Natural killer cell treated with Interleukin-12 subunit alpha and Interleukin-12 subunit beta and Interleukin-15 and Interleukin-18, amount 100 ng/mL, for 72 hours (primary cell): ENCODE results near the gene PCSK6. TPM values are rescaled to one million over a fixed set of nuclear protein-coding genes. Genes with fewer than 3 reads are reported as not detected.

Experiments
- ATAC-seq, 2 donors: fragments of 150-1000 bp; cut with Tn5 transposase in 1 of 2; sonication (Bioruptor Pico), chemical (Tn5 transposase) in 1 of 2; 2 replicates each; pipeline ENCODE4 v1.10.0; 2021
- DNase-seq: peaks from one replicate; pipeline ENCODE4 v3.0.0; 2022; ENCODE audit warnings: low spot score
- H3K27ac Mint-ChIP-seq, 2 donors: 1 replicate in 1 of 2; 2 replicates in 1 of 2; pipeline ENCODE4 v1.8.0; 2022; ENCODE audit warnings: mixed read lengths in 2 of 2, mild to moderate bottlenecking in 1 of 2, moderate library complexity in 1 of 2
- H3K27me3 Mint-ChIP-seq, 2 donors: 1 replicate in 1 of 2; 2 replicates in 1 of 2; pipeline ENCODE4 v1.8.0; 2022; ENCODE audit warnings: mixed read lengths in 2 of 2
- H3K36me3 Mint-ChIP-seq: one replicate; pipeline ENCODE4 v1.8.0; 2022; ENCODE audit warnings: mixed read lengths
- H3K4me1 Mint-ChIP-seq, 2 donors: 1 replicate in 1 of 2; 2 replicates in 1 of 2; pipeline ENCODE4 v1.8.0; 2022; ENCODE audit warnings: low read depth in 2 of 2, mixed read lengths in 2 of 2, mild to moderate bottlenecking in 1 of 2
- H3K4me3 Mint-ChIP-seq: one replicate; pipeline ENCODE4 v1.8.0; 2022; ENCODE audit warnings: mixed read lengths
- H3K9me3 Mint-ChIP-seq: 2 replicates; pipeline ENCODE4 v1.8.0; 2022; ENCODE audit warnings: mixed read lengths
- total RNA-seq, 2 donors: library from RNA; stranded (reverse); gene quantifications; one replicate each; pipeline ENCODE4 v1.2.3, GENCODE V29; 2022

Gene PCSK6
- under 1 TPM in 1 of 2 donors, not detected in 1; 0.95 TPM for total RNA-seq

GRCh38 chr15:101489599-101490407 is at the start of gene PCSK6:
TSS of gene PCSK6 (minus strand) at chr15:101489707. CDS start at chr15:101489670, 37 bp downstream.
- peak; percentile 11 to 21 for ATAC-seq
- no peaks in the 10 kb centered on the region for H3K9me3 Mint-ChIP-seq
- H3K36me3 Mint-ChIP-seq, result no peaks in the 10 kb centered on the region
- peak within 1 kb of the TSS; percentile 31 for H3K4me3 Mint-ChIP-seq
- H3K4me1 Mint-ChIP-seq, result peaks cover 3% of the 10 kb centered on the region in 2 donors
- no peak for DNase-seq
- H3K27me3 Mint-ChIP-seq, result peaks cover 42 to 58% of the 10 kb centered on the region in 2 donors
- H3K27ac Mint-ChIP-seq, result no peak within 1 kb of the TSS

GRCh38 chr15:101538996-101539395 is 49.5 kb upstream of the PCSK6 start:
- ATAC-seq, result no peak
- no peak overlapping the region for H3K4me3 Mint-ChIP-seq
- no peaks in the 10 kb centered on the region for H3K36me3 Mint-ChIP-seq
- H3K27me3 Mint-ChIP-seq, result peaks cover 14 to 15% of the 10 kb centered on the region in 2 donors
- no peak for DNase-seq
- no peaks in the 10 kb centered on the region for H3K9me3 Mint-ChIP-seq
- H3K27ac Mint-ChIP-seq, result no peak overlapping the region
- no peaks in the 10 kb centered on the region for H3K4me1 Mint-ChIP-seq

GRCh38 chr15:101538177-101538576 is 48.7 kb upstream of the PCSK6 start:
- Mint-ChIP-seq H3K4me3 (no peak overlapping the region), H3K4me1 (no peaks in the 10 kb centered on the region), H3K36me3 (no peaks in the 10 kb centered on the region), H3K27me3 (peaks cover 11 to 15% of the 10 kb centered on the region in 2 donors), H3K9me3 (no peaks in the 10 kb centered on the region), H3K27ac (no peak overlapping the region)
- ATAC-seq, result no peak
- no peak for DNase-seq

- no peaks in the 10 kb centered on the region for H3K9me3 Mint-ChIP-seq
- H3K27ac Mint-ChIP-seq, result no peak overlapping the region
- DNase-seq (no peak), ATAC-seq (no peak)
- peaks cover 11 to 20% of the 10 kb centered on the region in 2 donors for H3K27me3 Mint-ChIP-seq
- H3K4me1 Mint-ChIP-seq, result no peaks in the 10 kb centered on the region
- H3K4me3 Mint-ChIP-seq, result no peak overlapping the region
- no peaks in the 10 kb centered on the region for H3K36me3 Mint-ChIP-seq
Observed at GRCh38 chr15:101537483-101538080, 48.1 kb upstream of the PCSK6 start.

- Mint-ChIP-seq H3K27me3 (peaks cover 8 to 25% of the 10 kb centered on the region in 2 donors), H3K9me3 (no peaks in the 10 kb centered on the region), H3K27ac (no peak overlapping the region), H3K4me1 (no peaks in the 10 kb centered on the region), H3K36me3 (no peaks in the 10 kb centered on the region), H3K4me3 (no peak overlapping the region)
- ATAC-seq (no peak), DNase-seq (no peak)
Observed at GRCh38 chr15:101536875-101537405, 47.4 kb upstream of the PCSK6 start.

GRCh38 chr15:101536166-101536874 is 46.8 kb upstream of the PCSK6 start:
- H3K27ac Mint-ChIP-seq, result no peak overlapping the region
- DNase-seq (no peak), ATAC-seq (no peak)
- H3K27me3 Mint-ChIP-seq, result peaks cover 6 to 25% of the 10 kb centered on the region in 2 donors
- no peaks in the 10 kb centered on the region for H3K4me1 Mint-ChIP-seq
- no peak overlapping the region for H3K4me3 Mint-ChIP-seq
- H3K9me3 Mint-ChIP-seq, result no peaks in the 10 kb centered on the region
- H3K36me3 Mint-ChIP-seq, result no peaks in the 10 kb centered on the region

GRCh38 chr15:101535170-101535902 is 45.8 kb upstream of the PCSK6 start:
- ATAC-seq, result no peak
- Mint-ChIP-seq H3K27me3 (peaks cover 6 to 25% of the 10 kb centered on the region in 2 donors), H3K36me3 (no peaks in the 10 kb centered on the region), H3K9me3 (no peaks in the 10 kb centered on the region), H3K27ac (no peak overlapping the region), H3K4me1 (no peaks in the 10 kb centered on the region), H3K4me3 (no peak overlapping the region)
- no peak for DNase-seq

GRCh38 chr15:101534376-101534970 is 45.0 kb upstream of the PCSK6 start:
- Mint-ChIP-seq H3K9me3 (no peaks in the 10 kb centered on the region), H3K27me3 (peaks cover 6 to 25% of the 10 kb centered on the region in 2 donors), H3K36me3 (no peaks in the 10 kb centered on the region), H3K27ac (no peak overlapping the region), H3K4me1 (no peaks in the 10 kb centered on the region), H3K4me3 (no peak overlapping the region)
- no peak for ATAC-seq
- DNase-seq, result no peak

- peaks cover 10 to 25% of the 10 kb centered on the region in 2 donors for H3K27me3 Mint-ChIP-seq
- DNase-seq (no peak), ATAC-seq (no peak)
- H3K4me3 Mint-ChIP-seq, result no peak overlapping the region
- H3K9me3 Mint-ChIP-seq, result no peaks in the 10 kb centered on the region
- no peaks in the 10 kb centered on the region for H3K4me1 Mint-ChIP-seq
- no peak overlapping the region for H3K27ac Mint-ChIP-seq
- H3K36me3 Mint-ChIP-seq, result no peaks in the 10 kb centered on the region
Observed at GRCh38 chr15:101533371-101534140, 44.0 kb upstream of the PCSK6 start.

GRCh38 chr15:101532865-101533264 is 43.4 kb upstream of the PCSK6 start:
- Mint-ChIP-seq H3K27me3 (peaks cover 13 to 25% of the 10 kb centered on the region in 2 donors), H3K27ac (no peak overlapping the region), H3K4me1 (no peaks in the 10 kb centered on the region), H3K36me3 (no peaks in the 10 kb centered on the region), H3K9me3 (no peaks in the 10 kb centered on the region), H3K4me3 (no peak overlapping the region)
- ATAC-seq (no peak), DNase-seq (no peak)

GRCh38 chr15:101531170-101531569 is 41.7 kb upstream of the PCSK6 start:
- Mint-ChIP-seq H3K27ac (no peak overlapping the region), H3K4me1 (no peaks in the 10 kb centered on the region)

GRCh38 chr15:101530224-101530958 is 40.9 kb upstream of the PCSK6 start:
- Mint-ChIP-seq H3K36me3 (no peaks in the 10 kb centered on the region), H3K4me3 (no peak overlapping the region), H3K9me3 (no peaks in the 10 kb centered on the region), H3K27me3 (peaks cover 12 to 20% of the 10 kb centered on the region in 2 donors), H3K27ac (no peak overlapping the region), H3K4me1 (no peaks in the 10 kb centered on the region)
- DNase-seq (no peak), ATAC-seq (no peak)

More at GRCh38 chr15:101531170-101531569, 41.7 kb upstream of the PCSK6 start:
- no peak overlapping the region for H3K4me3 Mint-ChIP-seq
- ATAC-seq (no peak), DNase-seq (no peak)
- H3K9me3 Mint-ChIP-seq, result no peaks in the 10 kb centered on the region
- H3K36me3 Mint-ChIP-seq, result no peaks in the 10 kb centered on the region
- peaks cover 12 to 25% of the 10 kb centered on the region in 2 donors for H3K27me3 Mint-ChIP-seq
